ENCODE results near the gene LY6G5B. TPM values are rescaled to one million over a fixed set of nuclear protein-coding genes. Genes with fewer than 3 reads are reported as not detected.

Gene LY6G5B
- 10 to 100 TPM; 18.1 to 20.1 TPM for total RNA-seq

GRCh38 chr6:31669676-31670075 is at the start of gene LY6G5B:
TSS of gene LY6G5B (plus strand) at chr6:31669976. CDS start at chr6:31670951, 975 bp downstream.
- ChIA-PET CTCF (interaction anchor here (1.0 to 1.4 kb wide), 2 partner anchors 18 to 21 kb away, joined by 3 to 4 read pairs; partner anchors contain the start of gene BAG6), POLR2A (interaction anchor here (0.6 to 0.9 kb wide), 2 partner anchors 26 to 117 kb away, joined by 3 to 7 read pairs; no protein-coding TSS in a partner anchor)

GRCh38 chr6:31620586-31621319 is 49.0 kb upstream of the LY6G5B start, which contains the start of gene PRRC2A:
TSS of gene PRRC2A (plus strand) at chr6:31620715. CDS start at chr6:31622790, 2,075 bp downstream.
- ChIA-PET POLR2A (interaction anchor here (1.0 to 2.6 kb wide), 3 partner anchors 31 to 79 kb away, joined by 3 to 20 read pairs (median 5); partner anchors contain the start of genes BAG6 and DDX39B), CTCF (interaction anchor here (1.2 kb wide), 1 partner anchor 24 kb away, joined by 3 read pairs; no protein-coding TSS in a partner anchor)

DNA sequence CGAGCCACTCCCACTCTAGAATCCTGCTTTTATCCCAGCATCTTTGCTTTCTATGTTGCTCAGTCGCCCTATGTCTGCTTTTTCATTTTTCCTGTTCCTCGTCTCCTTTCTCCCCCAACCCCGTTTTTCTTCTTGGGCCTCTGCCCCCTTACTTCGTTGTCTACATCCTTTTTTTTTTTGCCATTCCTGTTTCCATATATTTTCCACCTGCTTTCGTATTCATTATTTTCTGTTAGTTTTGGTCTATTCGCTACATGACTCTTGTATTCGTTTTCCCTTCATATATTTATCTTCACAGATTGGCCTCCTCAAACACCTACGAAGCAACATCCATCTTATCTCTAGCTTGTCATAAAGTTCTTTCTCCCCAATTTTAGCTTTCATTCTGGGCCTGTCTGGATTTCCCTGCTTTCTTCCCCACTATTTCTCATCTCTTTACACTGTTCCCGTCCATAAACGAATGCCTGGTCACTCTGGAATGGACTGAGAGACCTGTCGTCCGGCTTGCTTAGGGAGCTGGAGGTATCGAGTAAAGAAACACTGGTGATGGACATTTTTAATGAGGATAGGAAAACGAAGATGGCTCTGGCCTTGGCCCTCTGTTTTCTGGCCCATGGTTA is 48.3 kb upstream of the LY6G5B start:
- CTCF ChIA-PET, result no interaction called here
- POLR2A ChIA-PET, result interaction anchor here (1.8 to 2.6 kb wide), 3 partner anchors 13 to 44 kb away, joined by 5 to 20 read pairs (median 7); partner anchors contain the start of gene BAG6

- CTCF ChIA-PET, result interaction anchor here (0.6 kb wide), 1 partner anchor 87 kb away, joined by 3 read pairs; no protein-coding TSS in a partner anchor
- POLR2A ChIA-PET, result interaction anchor here (0.9 to 2.6 kb wide), 4 partner anchors 12 to 45 kb away, joined by 5 to 20 read pairs (median 6); partner anchors contain the start of gene BAG6
These were observed 47.8 kb upstream of the LY6G5B start for GRCh38 chr6:31621991-31622390.

DNA sequence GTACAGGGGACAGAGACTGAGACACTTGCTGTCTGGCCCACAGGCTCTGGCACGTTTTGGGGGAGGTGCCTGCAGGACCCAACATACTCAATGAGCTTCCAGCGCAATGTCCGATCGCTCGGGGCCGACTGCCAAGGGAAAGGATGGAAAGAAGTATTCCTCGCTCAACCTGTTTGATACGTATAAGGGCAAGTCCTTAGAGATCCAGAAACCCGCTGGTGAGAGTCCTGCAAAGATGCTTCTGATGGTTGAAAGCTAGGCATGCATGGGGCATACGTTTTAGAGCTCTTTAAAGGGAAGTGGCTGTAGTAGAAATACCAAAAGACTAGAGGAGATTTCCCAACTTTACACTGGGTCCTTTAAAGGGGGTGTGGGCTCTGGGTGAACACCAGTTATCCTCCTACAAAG is 47.1 kb upstream of the LY6G5B start:
- CTCF ChIA-PET, result interaction anchor here (0.6 to 1.3 kb wide), 3 partner anchors 13 to 210 kb away, joined by 3 to 6 read pairs (median 3); no protein-coding TSS in a partner anchor

GRCh38 chr6:31624070-31624469 is 45.7 kb upstream of the LY6G5B start:
- ChIA-PET CTCF (no interaction called here), POLR2A (no interaction called here)

More for the DNA sequence above, 47.1 kb upstream of the LY6G5B start:
- POLR2A ChIA-PET, result interaction anchor here (0.7 to 2.6 kb wide), 5 partner anchors 11 to 439 kb away, joined by 5 to 20 read pairs (median 7); partner anchors contain the start of gene BAG6

- POLR2A ChIA-PET, result no interaction called here
- CTCF ChIA-PET, result no interaction called here
These were observed 42.8 kb upstream of the LY6G5B start for GRCh38 chr6:31626952-31627351.

GRCh38 chr6:31627690-31628287 is 42.0 kb upstream of the LY6G5B start:
- CTCF ChIA-PET, result no interaction called here
- POLR2A ChIA-PET, result no interaction called here

DNA sequence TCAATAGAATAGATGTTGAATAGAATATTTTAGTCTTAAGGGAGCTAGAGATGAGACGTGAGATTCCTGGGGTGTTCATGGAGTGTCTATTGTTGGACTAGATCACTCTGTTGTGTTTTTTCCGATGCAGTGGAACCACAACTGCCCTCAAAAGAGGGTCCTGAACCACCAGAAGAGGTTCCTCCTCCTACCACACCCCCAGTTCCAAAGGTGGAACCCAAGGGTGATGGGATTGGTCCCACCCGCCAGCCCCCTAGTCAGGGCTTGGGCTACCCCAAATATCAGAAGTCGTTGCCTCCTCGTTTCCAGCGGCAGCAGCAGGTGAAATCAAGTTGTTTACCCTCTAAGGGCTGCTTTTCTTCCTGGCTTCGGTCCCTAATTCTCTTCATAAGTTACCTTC is 40.8 kb upstream of the LY6G5B start:
- CTCF ChIA-PET, result interaction anchor here (1.3 kb wide), 1 partner anchor 32 kb away, joined by 3 read pairs; no protein-coding TSS in a partner anchor
- POLR2A ChIA-PET, result interaction anchor here (1.0 kb wide), 1 partner anchor 36 kb away, joined by 3 read pairs; the partner anchor contains the start of gene GPANK1

- ChIA-PET CTCF (interaction anchor here (1.3 kb wide), 1 partner anchor 34 kb away, joined by 3 read pairs; no protein-coding TSS in a partner anchor), POLR2A (no interaction called here)
These were observed 39.4 kb upstream of the LY6G5B start for GRCh38 chr6:31630177-31630934.

- POLR2A ChIA-PET, result no interaction called here
- CTCF ChIA-PET, result no interaction called here
These were observed 38.6 kb upstream of the LY6G5B start for GRCh38 chr6:31631209-31631608.

DNA sequence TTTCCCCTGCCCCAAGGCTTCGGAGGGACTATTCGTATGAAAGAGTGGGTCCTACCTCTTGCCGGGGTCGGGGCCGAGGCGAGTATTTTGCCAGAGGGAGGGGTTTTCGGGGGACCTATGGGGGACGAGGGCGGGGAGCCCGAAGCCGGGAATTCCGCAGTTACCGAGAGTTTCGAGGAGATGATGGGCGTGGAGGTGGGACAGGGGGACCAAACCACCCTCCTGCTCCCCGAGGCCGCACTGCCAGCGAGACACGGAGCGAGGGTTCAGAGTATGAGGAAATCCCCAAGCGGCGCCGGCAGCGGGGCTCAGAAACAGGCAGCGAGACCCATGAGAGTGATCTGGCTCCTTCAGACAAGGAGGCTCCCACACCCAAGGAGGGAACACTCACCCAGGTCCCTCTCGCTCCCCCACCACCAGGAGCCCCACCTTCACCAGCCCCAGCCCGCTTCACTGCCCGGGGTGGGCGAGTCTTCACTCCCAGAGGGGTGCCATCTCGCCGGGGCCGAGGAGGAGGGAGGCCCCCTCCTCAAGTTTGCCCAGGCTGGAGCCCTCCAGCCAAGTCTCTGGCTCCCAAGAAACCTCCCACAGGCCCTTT is 38.0 kb upstream of the LY6G5B start:
- ChIA-PET CTCF (no interaction called here), POLR2A (no interaction called here)

GRCh38 chr6:31632279-31632946 is 37.4 kb upstream of the LY6G5B start:
- ChIA-PET CTCF (no interaction called here), POLR2A (no interaction called here)

DNA sequence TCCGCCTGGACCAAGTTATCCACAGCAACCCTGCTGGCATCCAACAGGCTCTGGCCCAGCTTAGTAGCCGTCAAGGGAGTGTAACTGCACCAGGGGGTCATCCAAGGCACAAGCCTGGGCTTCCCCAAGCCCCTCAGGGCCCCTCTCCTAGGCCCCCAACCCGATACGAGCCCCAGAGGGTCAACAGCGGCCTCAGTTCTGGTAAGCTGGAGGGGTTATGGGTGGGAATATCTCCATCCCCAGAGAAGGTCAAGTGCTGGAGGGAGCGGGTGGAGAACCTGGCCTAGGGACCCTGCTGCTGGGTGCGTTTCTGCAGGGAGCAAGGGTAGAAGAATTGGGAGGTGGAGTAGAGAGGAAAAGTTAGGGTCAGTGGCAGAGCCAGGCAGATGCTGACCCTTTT is 36.3 kb upstream of the LY6G5B start:
- ChIA-PET CTCF (no interaction called here), POLR2A (interaction anchor here (1.2 kb wide), 1 partner anchor 11 kb away, joined by 7 read pairs; no protein-coding TSS in a partner anchor)

DNA sequence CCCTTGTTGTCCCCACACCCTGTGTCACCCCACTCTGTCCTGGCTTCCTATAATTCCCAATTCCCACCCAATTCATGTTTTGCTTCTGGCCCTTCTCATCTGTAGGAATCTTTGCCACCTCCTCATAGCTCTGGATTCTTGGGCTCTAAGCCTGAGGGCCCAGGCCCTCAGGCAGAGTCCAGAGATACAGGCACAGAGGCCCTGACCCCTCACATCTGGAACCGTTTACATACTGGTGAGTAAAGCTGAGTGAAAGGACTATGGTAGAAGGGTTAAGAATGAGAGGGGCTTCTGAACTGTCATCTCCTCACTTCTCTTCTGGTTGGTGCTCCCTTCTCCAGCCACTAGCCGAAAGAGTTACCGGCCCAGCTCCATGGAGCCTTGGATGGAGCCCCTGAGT is 35.6 kb upstream of the LY6G5B start:
- ChIA-PET CTCF (no interaction called here), POLR2A (interaction anchor here (0.5 to 1.2 kb wide), 3 partner anchors 12 to 105 kb away, joined by 3 to 7 read pairs (median 3); partner anchors contain the start of gene MCCD1)

GRCh38 chr6:31634969-31635575 is 34.7 kb upstream of the LY6G5B start:
- POLR2A ChIA-PET, result no interaction called here

More at GRCh38 chr6:31634969-31635575, 34.7 kb upstream of the LY6G5B start:
- CTCF ChIA-PET, result interaction anchor here (0.6 kb wide), 1 partner anchor 1960 kb away, joined by 4 read pairs; no protein-coding TSS in a partner anchor
